ENCODE measurements around the gene TCEAL8.

- TF ChIP-seq CTCF (IDR thresholded peaks at IDR 0.05) (no peak), POLR2A (IDR thresholded peaks at IDR 0.05) (no peak)
Measured at GRCh38 chrX:103240155-103240554, 14.8 kb downstream of the TCEAL8 start.
